CD14-positive monocyte (primary cell): Measurements from ENCODE around the gene S100A13. TPM values are rescaled to one million over a fixed set of nuclear protein-coding genes. Genes with fewer than 3 reads are reported as not detected.
A peak's percentile ranks its signal among the peaks of the same experiment; 100 is the strongest.

Experiments
- DNase-seq, 3 donors: peaks; one replicate each; pipeline ENCODE4 v3.0.0-alpha.2; 2011 to 2022
- H2AFZ ChIP-seq: 2 replicates; pipeline ENCODE4 v1.6.0; 2012; ENCODE audit warnings: mild to moderate bottlenecking, low read depth, low read length, inconsistent platforms; ENCODE audit not compliant: insufficient read depth, poor library complexity, severe bottlenecking
- H3K27ac ChIP-seq, 2 donors: 1 replicate in 1 of 2; 2 replicates in 1 of 2; pipeline ENCODE4 v1.5.1; 2012 to 2013; ENCODE audit warnings: low read length in 2 of 2, control low read depth in 1 of 2, inconsistent platforms in 1 of 2, low read depth in 1 of 2, mild to moderate bottlenecking in 1 of 2
- H3K27me3 ChIP-seq, 2 donors: one replicate each; pipeline versions ENCODE4 v1.6.0 to v1.6.1; 2011 to 2013; ENCODE audit warnings: low read length in 2 of 2; ENCODE audit not compliant: control insufficient read depth in 2 of 2, insufficient read depth in 2 of 2
- H3K36me3 ChIP-seq, 2 donors: replicated peaks in 1 of 2; 1 replicate in 1 of 2; 2 replicates in 1 of 2; pipeline versions ENCODE4 v1.5.1 to v1.6.1; 2012 to 2013; ENCODE audit warnings: low read length in 2 of 2, control low read depth in 1 of 2, inconsistent platforms in 1 of 2, mild to moderate bottlenecking in 1 of 2; ENCODE audit not compliant: insufficient read depth in 2 of 2, control insufficient read depth in 1 of 2
- H3K4me1 ChIP-seq, 2 donors: 1 replicate in 1 of 2; 2 replicates in 1 of 2; pipeline versions ENCODE4 v1.5.1 to v1.6.1; 2012 to 2013; ENCODE audit warnings: low read length in 2 of 2, control low read depth in 1 of 2, inconsistent platforms in 1 of 2, mild to moderate bottlenecking in 1 of 2, moderate library complexity in 1 of 2; ENCODE audit not compliant: insufficient read depth in 2 of 2, control insufficient read depth in 1 of 2
- H3K4me2 ChIP-seq: replicated peaks from 2 replicates; pipeline ENCODE3; 2012; ENCODE audit warnings: low read length, moderate library complexity, mild to moderate bottlenecking; ENCODE audit not compliant: poor library complexity, severe bottlenecking; ENCODE audit errors: extremely low read depth
- H3K4me3 ChIP-seq, 3 experiments: fragments of 200-600 bp in 1 of 3; sonication (generic) in 1 of 3; replicated peaks in 1 of 3; 1 replicate in 2 of 3; 2 replicates in 1 of 3; pipeline ENCODE4 v1.5.1; 2011 to 2013; ENCODE audit warnings: low read length in 3 of 3, mild to moderate bottlenecking in 3 of 3, control low read depth in 2 of 3, low read depth in 2 of 3, inconsistent platforms in 1 of 3, moderate library complexity in 1 of 3
- H3K79me2 ChIP-seq: 2 replicates; pipeline ENCODE4 v1.6.0; 2012; ENCODE audit warnings: mild to moderate bottlenecking, control low read depth, inconsistent platforms, low read length, moderate library complexity; ENCODE audit not compliant: insufficient read depth
- H3K9ac ChIP-seq: 2 replicates; pipeline ENCODE4 v1.6.0; 2017; ENCODE audit warnings: low read length, mild to moderate bottlenecking; ENCODE audit not compliant: insufficient read depth, poor library complexity, severe bottlenecking
- H3K9me3 ChIP-seq, 2 donors: replicated peaks in 1 of 2; 1 replicate in 1 of 2; 2 replicates in 1 of 2; pipeline versions ENCODE4 v1.5.1 to v1.6.1; 2012 to 2013; ENCODE audit warnings: low read length in 2 of 2, control low read depth in 1 of 2; ENCODE audit not compliant: control insufficient read depth in 1 of 2, insufficient read depth in 1 of 2
- H4K20me1 ChIP-seq: 2 replicates; pipeline ENCODE4 v1.6.0; 2012; ENCODE audit warnings: mild to moderate bottlenecking, low read length, control low read depth, moderate library complexity; ENCODE audit not compliant: insufficient read depth
- H3K27ac Mint-ChIP-seq, 7 donors: one replicate each; pipeline ENCODE4 v1.8.0; 2020; ENCODE audit warnings: mild to moderate bottlenecking in 7 of 7, mixed read lengths in 7 of 7, moderate library complexity in 6 of 7, inconsistent platforms in 2 of 7
- H3K27me3 Mint-ChIP-seq, 3 donors: one replicate each; pipeline ENCODE4 v1.8.0; 2021 to 2022; ENCODE audit warnings: low read depth in 3 of 3, mild to moderate bottlenecking in 3 of 3, mixed read lengths in 3 of 3, moderate library complexity in 3 of 3, inconsistent platforms in 1 of 3
- H3K36me3 Mint-ChIP-seq, 2 donors: one replicate each; pipeline ENCODE4 v1.8.0; 2020; ENCODE audit warnings: mixed read lengths in 2 of 2, inconsistent platforms in 1 of 2, mild to moderate bottlenecking in 1 of 2
- H3K4me1 Mint-ChIP-seq: one replicate; pipeline ENCODE4 v1.8.0; 2020; ENCODE audit warnings: mild to moderate bottlenecking, mixed read lengths
- H3K4me3 Mint-ChIP-seq, 2 donors: one replicate each; pipeline ENCODE4 v1.8.0; 2020; ENCODE audit warnings: mild to moderate bottlenecking in 2 of 2, mixed read lengths in 2 of 2, moderate library complexity in 1 of 2
- H3K9me3 Mint-ChIP-seq, 7 donors: one replicate each; pipeline ENCODE4 v1.8.0; 2020 to 2022; ENCODE audit warnings: mixed read lengths in 7 of 7, mild to moderate bottlenecking in 6 of 7, moderate library complexity in 6 of 7, inconsistent platforms in 2 of 7
- WGBS: methylation state at CpG from one replicate; pipeline ENCODE4 v1.1.5; 2013; ENCODE audit warnings: missing lambda C conversion rate; ENCODE audit not compliant: insufficient coverage; 5-methylcytosine and 5-hydroxymethylcytosine counted together
- intact Hi-C, 2 donors: fragments of 100-400 bp; cut with micrococcal nuclease; formaldehyde crosslinking; loops; one replicate each; pipeline versions ENCODE4 v1.15.0 to v1.15.1; 2023
- polyA plus RNA-seq, 3 donors: library from polyadenylated mRNA; depleted of rRNA in 1 of 3; unstranded in 2 of 3; stranded (reverse) in 1 of 3; fragments of 300-500 nt in 2 of 3; fragments of >200 nt in 1 of 3; fragmentation: Illumina TruSeq in 2 of 3; gene quantifications; 1 replicate in 2 of 3; 2 replicates in 1 of 3; pipeline ENCODE4 v1.2.3, GENCODE V29; 2012 to 2021
- TF ChIP-seq, protein P1 (sequence below): fragments of 200-600 bp; IDR thresholded peaks from one replicate; pipeline ENCODE4 v1.8.0; 2022; ENCODE audit warnings: antibody characterized with exemption, mild to moderate bottlenecking

Gene S100A13
- polyA plus RNA-seq, 3 donors: 2.5 to 13.9 (median 2.6) TPM

DNA sequence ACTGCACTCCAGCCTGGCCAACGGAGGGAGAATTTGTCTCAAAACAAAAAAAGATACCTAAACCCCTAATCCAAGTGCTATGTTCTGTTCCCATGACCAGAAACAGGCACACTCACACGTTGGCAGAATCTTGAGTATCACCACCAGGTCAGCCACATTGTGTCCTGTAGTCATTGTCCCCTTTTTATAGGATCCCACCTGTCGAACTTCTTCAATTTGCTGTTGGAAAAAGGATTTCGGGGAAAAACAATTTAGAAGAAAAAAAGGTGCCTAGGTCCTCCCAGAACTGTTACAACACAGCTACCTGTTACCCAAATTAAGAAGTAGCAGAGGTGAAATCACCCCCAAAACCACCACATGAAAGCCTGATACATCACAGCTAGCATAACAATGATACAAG is 40.1 kb upstream of the S100A13 start:
- H4K20me1 ChIP-seq: no peaks in the 10 kb centered on the region
- peaks cover 60 to 69% of the 10 kb centered on the region in 2 donors for H3K36me3 Mint-ChIP-seq
- H3K4me2 ChIP-seq: no peak overlapping the region
- H2AFZ ChIP-seq: no peak overlapping the region
- peaks cover 57 to 72% of the 10 kb centered on the region in 2 donors for H3K36me3 ChIP-seq
- intact Hi-C loops: no loop called here
- no peak for DNase-seq
- 100% methylated on average over 1 of the region's 4 CpGs for WGBS
- H3K9ac ChIP-seq: no peak overlapping the region
- H3K4me1 Mint-ChIP-seq: peaks cover 18% of the 10 kb centered on the region
- no peaks in the 10 kb centered on the region for H3K9me3 Mint-ChIP-seq
- H3K27ac ChIP-seq: peak overlapping the region in 1 of 2 donors; percentile 39
- H3K27ac Mint-ChIP-seq: no peak overlapping the region
- no peaks in the 10 kb centered on the region for H3K9me3 ChIP-seq
- peaks cover 39% of the 10 kb centered on the region for H3K79me2 ChIP-seq
- H3K27me3 Mint-ChIP-seq: no peaks in the 10 kb centered on the region
- H3K4me3 Mint-ChIP-seq: no peak overlapping the region
- no peak overlapping the region for H3K4me3 ChIP-seq
- H3K4me1 ChIP-seq: peaks cover 14 to 25% of the 10 kb centered on the region in 2 donors
- TF ChIP-seq, protein P1, sequence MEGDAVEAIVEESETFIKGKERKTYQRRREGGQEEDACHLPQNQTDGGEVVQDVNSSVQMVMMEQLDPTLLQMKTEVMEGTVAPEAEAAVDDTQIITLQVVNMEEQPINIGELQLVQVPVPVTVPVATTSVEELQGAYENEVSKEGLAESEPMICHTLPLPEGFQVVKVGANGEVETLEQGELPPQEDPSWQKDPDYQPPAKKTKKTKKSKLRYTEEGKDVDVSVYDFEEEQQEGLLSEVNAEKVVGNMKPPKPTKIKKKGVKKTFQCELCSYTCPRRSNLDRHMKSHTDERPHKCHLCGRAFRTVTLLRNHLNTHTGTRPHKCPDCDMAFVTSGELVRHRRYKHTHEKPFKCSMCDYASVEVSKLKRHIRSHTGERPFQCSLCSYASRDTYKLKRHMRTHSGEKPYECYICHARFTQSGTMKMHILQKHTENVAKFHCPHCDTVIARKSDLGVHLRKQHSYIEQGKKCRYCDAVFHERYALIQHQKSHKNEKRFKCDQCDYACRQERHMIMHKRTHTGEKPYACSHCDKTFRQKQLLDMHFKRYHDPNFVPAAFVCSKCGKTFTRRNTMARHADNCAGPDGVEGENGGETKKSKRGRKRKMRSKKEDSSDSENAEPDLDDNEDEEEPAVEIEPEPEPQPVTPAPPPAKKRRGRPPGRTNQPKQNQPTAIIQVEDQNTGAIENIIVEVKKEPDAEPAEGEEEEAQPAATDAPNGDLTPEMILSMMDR: no peak
- H3K27me3 ChIP-seq: no peaks in the 10 kb centered on the region

DNA sequence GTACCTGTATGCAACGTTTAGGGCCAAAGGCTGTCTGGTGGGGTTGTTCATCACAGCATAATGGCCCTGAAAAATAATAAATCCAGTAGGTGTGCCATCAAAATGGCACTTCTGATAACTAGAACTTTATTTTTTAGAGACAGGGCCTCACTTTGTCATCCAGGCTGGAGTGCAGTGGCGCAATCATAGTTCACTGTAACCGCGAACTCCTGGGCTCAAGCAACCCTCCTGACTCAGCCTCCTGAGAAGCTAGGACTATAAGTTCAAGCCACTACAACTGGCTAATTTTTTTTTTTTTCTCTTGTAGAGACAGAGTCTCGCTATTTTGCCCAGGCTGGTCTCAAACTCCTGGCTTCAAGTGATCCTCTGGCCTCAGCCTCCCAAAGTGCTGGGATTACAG is 35.9 kb upstream of the S100A13 start:
- H3K4me1 ChIP-seq: peaks cover 15 to 19% of the 10 kb centered on the region in 2 donors
- H3K4me2 ChIP-seq: no peak overlapping the region
- no peaks in the 10 kb centered on the region for H3K27me3 ChIP-seq
- H3K79me2 ChIP-seq: peaks cover 38% of the 10 kb centered on the region
- H3K4me3 Mint-ChIP-seq: no peak overlapping the region
- peak in 1 of 3 donors; percentile 16 for DNase-seq
- no peak overlapping the region for H3K4me3 ChIP-seq
- peak overlapping the region in 3 of 7 donors; percentile 10 to 50 (median 13) for H3K27ac Mint-ChIP-seq
- H3K4me1 Mint-ChIP-seq: peaks cover 14% of the 10 kb centered on the region
- H4K20me1 ChIP-seq: peaks cover 11% of the 10 kb centered on the region
- 53% methylated on average over 5 of the region's 5 CpGs for WGBS
- no peaks in the 10 kb centered on the region for H3K9me3 Mint-ChIP-seq
- no peak overlapping the region for H3K9ac ChIP-seq
- no peaks in the 10 kb centered on the region for H3K27me3 Mint-ChIP-seq
- TF ChIP-seq, protein P1: no peak
- peaks cover 76 to 84% of the 10 kb centered on the region in 2 donors for H3K36me3 ChIP-seq
- H3K36me3 Mint-ChIP-seq: peaks cover 71 to 83% of the 10 kb centered on the region in 2 donors
- no peak overlapping the region for H2AFZ ChIP-seq
- H3K9me3 ChIP-seq: no peaks in the 10 kb centered on the region
- intact Hi-C loops: no loop called here
- peak overlapping the region in 1 of 2 donors; percentile 45 for H3K27ac ChIP-seq
